Medulla oblongata (tissue), 1 donor: ENCODE results near the gene FASTKD1.
"Not testable (repeated sequence)": the region's sequence is repeated elsewhere in the genome, so short reads cannot be mapped to it uniquely, and the experiment has no call there.

Experiments used
- DNase-seq: peaks from one replicate; pipeline ENCODE4 v3.0.0-alpha.2; 2015; ENCODE audit errors: extremely low spot score

Gene FASTKD1, protein sequence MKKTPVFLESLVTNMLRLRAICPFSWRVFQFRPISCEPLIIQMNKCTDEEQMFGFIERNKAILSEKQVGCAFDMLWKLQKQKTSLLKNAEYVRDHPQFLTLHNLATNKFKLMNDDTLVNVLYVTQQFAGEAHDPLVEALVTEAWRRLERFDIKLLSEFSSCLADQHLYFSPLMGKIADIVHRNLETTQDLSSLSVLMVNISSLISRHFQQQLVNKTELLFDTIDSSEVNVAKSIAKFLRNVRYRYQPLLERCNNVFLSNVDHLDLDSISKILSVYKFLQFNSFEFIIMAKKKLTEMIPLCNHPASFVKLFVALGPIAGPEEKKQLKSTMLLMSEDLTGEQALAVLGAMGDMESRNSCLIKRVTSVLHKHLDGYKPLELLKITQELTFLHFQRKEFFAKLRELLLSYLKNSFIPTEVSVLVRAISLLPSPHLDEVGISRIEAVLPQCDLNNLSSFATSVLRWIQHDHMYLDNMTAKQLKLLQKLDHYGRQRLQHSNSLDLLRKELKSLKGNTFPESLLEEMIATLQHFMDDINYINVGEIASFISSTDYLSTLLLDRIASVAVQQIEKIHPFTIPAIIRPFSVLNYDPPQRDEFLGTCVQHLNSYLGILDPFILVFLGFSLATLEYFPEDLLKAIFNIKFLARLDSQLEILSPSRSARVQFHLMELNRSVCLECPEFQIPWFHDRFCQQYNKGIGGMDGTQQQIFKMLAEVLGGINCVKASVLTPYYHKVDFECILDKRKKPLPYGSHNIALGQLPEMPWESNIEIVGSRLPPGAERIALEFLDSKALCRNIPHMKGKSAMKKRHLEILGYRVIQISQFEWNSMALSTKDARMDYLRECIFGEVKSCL

GRCh38 chr2:169573160-169573973 lies at the start of gene FASTKD1:
Gene FASTKD1, minus strand, starts transcription at chr2:169573865. Its CDS starts 1,836 bp downstream, at chr2:169572029.
- DNase-seq, result peak; percentile 97

- no peak for DNase-seq
Observed at GRCh38 chr2:169623235-169623634, 49.6 kb upstream of the FASTKD1 start.

GRCh38 chr2:169620509-169620908 lies 46.8 kb upstream of the FASTKD1 start:
- DNase-seq, result no peak

DNA sequence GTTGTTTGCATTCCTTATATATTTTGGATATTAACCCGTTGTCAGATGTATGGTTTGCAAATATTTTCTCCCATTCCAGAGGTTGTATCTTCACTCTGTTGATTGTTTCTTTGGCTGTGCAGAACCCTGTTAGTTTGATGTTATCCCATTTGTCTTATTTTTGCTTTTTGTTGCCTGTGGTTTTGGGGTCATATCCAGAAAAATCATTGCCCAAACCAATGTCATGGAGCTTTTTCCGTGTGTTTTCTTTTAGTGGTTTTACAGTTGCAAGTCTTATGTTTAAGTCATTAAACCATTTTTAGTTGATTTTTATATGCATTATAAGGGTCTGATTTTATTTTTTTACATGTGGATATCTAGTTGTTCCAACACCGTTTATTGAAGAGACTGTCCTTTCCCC lies 46.3 kb upstream of the FASTKD1 start:
- no peak for DNase-seq

- not testable (repeated sequence) for DNase-seq
Observed at GRCh38 chr2:169615982-169616381, 42.3 kb upstream of the FASTKD1 start.

DNA sequence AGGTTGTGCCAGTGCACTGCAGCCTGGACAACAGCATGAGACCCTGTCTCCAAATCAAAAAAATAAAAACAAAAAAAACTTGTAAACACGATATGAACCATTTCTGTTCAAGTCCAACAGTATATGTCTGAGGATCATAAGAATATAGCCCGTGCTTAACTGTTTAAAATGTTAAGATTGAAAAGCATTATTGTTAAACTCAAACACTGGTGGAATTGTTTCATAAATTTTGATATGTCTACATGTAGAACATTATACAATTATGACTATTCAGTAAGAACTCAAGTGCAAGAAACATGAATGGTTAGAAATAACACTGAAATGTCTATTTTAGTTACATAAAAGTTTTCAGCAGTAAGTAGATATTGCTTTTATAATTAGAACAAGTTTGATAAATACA lies 40.2 kb upstream of the FASTKD1 start:
- DNase-seq, result no peak

- no peak for DNase-seq
Observed at GRCh38 chr2:169609264-169609663, 35.6 kb upstream of the FASTKD1 start.

DNA sequence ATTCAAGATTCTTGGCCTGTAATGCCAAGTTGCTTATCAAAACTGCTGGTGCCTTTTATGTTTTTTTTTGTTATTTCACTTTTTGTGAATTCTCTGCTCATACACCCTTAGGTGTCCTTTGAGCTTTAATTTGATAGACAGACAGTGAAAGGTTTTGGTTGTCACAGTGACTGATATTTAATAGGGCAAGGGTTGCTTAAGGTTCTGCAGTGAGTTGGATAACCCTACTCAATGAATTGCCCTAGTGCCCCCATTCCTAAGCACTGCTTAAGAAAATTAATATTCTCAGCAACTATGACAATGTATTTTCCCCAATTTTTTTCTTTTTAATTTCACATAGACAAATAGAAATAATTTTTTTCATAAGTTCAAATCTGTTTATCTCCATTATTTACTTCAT lies 25.9 kb upstream of the FASTKD1 start:
- no peak for DNase-seq

- DNase-seq, result no peak
Observed at GRCh38 chr2:169598982-169599381, 25.3 kb upstream of the FASTKD1 start.

DNA sequence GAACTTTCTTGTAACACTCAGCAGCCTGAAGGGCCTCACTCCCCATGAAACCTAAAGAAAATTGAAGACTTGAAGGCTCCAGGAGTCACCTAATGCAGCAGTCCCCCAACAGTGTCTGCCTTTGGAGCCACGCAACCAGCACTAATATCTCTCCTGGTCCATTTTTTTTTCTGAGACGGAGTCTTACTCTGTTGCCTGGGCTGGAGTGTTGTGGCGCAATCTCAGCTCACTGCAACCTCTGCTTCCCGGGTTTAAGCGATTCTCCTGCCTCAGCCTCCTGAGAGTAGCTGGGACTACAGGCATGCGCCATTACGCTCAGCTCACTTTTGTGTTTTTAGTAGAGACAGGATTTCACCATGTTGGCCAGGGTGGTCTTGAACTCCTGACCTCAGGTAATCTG lies 22.9 kb upstream of the FASTKD1 start:
- not testable (repeated sequence) for DNase-seq

DNA sequence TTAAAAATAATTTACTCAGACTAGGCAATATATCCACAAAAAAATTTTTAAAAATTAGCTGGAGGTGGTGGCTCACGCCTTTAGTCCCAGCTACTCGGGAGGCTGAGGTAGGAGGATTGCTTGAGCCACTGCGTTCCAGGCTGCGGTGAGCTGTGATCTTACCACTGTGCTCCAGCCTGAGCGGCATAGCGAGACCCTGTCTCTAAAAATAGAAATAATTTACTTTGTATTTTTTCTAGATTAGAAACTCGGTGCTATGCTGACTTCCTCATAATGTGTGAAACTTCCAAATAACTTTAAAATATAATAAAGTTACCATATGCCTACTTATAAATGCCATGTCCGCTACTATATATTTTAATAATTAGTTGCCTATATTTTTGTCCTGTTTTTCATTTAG lies 17.1 kb upstream of the FASTKD1 start:
- DNase-seq, result no peak

DNA sequence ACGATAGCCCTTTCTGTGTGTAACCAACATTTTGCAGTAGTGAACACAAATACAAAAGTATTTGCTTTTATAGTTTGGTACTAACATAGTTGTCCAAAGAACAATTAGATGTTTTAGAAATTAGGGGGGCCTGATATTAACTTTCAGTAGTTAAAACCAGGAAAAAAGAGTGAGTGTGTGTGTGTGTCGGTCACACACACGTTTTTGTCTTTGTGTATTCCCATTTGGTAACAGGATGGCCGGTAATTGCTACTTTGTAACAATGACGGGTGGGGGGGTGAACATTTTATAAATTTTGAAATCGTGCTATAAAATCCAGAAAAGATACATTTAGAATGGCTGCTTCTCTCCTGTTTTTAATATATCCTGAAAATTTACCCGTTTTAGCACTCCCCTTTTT lies 12.0 kb upstream of the FASTKD1 start:
- no peak for DNase-seq

DNA sequence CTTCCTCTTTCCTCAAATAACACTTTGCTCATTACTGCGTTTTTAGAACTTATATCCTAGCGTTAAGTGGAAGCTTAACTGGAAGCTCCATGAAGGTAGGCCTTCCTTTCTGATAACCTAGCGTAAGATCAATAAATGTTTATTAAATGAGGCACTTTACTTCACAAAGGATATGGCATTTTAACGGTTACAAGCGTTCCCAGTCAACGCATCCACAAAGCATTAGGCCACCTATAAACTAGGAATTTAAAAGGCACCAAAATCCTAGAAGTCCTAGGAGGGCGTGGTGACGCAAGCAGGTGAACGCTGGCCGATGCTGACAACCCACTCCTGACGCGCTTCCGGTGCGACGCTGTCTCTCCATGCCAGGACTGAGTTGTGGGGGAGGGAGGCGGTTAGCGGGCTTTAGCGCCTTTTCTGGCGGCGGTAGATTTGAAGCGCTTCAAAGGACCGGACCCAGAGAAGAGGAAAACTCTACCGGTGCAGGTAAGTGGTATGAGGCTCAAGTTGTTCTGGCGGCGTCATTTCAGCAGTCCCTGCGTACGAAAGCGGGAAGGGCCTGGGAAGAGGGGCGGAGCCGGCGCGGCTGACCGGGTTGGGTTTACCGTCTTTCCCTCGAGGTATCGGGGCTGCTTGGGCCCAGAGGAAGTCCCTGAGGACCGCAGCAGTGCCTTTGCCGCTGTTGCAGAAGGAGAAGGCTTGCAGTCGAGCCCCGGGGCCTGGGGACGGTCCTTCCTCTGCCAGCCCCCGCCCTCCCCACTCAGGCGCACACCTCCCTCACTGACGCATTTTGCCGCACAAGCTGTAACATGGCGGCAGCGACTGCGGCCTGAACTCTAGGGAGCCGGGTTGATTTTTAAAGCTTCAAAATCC lies 10.6 kb upstream of the FASTKD1 start, which contains the start of gene PPIG:
PPIG (plus strand) TSS at position 347 of the 873 bp plus-strand sequence. CDS start 19,691 bp downstream, outside the sequence.
- peak; percentile 96 for DNase-seq

DNA sequence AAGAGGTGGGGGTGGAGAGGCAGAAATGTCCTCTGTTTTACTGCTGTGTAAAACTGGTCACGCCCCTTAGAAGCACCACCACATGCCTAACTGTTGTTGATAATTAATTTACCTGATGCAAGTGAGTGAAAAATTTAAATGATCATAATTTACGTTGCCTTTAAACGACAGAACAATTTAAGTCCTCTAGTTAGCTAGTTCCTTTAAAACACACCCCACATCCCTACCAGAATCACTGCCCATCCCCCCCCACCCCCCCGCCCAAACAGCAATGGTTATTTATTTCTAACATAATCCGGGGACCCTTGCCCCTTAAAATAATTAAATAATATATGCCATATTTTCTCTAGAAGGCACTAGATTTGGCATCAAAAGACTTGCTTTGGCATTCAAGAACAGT lies 9.9 kb upstream of the FASTKD1 start:
- DNase-seq, result no peak

GRCh38 chr2:169582552-169583266 lies 9.0 kb upstream of the FASTKD1 start:
- DNase-seq, result not testable (repeated sequence)

GRCh38 chr2:169579044-169579443 lies 5.4 kb upstream of the FASTKD1 start:
- no peak for DNase-seq

- not testable (repeated sequence) for DNase-seq
Observed at GRCh38 chr2:169575264-169575663, 1.6 kb upstream of the FASTKD1 start.

DNA sequence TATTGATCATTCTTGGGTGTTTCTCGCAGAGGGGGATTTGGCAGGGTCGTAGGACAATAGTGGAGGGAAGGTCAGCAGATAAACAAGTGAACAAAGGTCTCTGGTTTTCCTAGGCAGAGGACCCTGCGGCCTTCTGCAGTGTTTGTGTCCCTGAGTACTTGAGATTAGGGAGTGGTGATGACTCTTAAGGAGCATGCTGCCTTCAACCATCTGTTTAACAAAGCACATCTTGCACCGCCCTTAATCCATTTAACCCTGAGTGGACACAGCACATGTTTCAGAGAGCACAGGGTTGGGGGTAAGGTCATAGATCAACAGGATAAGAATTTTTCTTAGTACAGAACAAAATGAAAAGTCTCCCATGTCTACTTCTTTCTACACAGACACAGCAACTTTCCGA lies 874 bp upstream of the FASTKD1 start:
- DNase-seq, result not testable (repeated sequence)

DNA sequence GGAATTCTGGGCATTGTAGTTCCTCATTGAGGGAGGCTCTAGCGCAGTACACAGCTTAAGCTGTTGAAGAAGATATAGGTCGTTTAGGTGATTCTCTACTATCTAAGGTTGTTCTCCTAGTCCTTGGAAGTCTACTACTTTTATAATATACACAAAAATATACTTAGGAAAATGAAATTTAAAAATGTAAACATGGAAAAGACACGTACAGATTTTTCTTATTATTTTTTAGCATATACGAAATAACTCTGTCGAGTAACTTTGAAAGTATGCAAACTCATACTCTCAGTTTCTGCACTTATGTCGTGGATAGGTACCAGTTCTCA lies 272 bp upstream of the FASTKD1 start:
- DNase-seq, result no peak

DNA sequence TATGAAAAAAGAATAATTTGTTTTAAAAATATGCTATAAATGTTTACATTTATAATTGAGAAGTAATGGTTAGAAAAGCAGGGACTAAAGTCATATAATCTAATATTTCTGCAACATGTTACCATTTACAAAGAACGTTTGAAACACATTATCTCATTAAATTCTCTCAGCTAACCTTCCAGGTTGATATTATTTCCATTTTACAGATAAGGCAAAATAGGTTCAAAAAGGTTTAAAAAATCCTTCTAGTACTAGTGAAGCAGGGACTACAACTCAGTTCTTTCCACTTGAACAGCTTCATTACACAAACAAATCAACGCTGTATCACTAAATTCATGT lies 875 bp downstream of the FASTKD1 start:
- no peak for DNase-seq
